H9 (cell line): ENCODE measurements around the gene C16orf89. TPM values are rescaled to one million over a fixed set of nuclear protein-coding genes. Genes with fewer than 3 reads are reported as not detected.
A peak's percentile ranks its signal among the peaks of the same experiment; 100 is the strongest.

Experiments
- DNase-seq: peaks from one replicate; pipeline ENCODE4 v3.0.0-alpha.2; 2017
- H2AFZ ChIP-seq: one replicate; pipeline ENCODE4 v1.6.1; 2013; ENCODE audit warnings: mild to moderate bottlenecking, low read length, control low read depth, moderate library complexity
- H2AK5ac ChIP-seq: 2 replicates; pipeline ENCODE4 v1.6.1; 2013; ENCODE audit warnings: low read length, control low read depth, mixed read lengths; ENCODE audit not compliant: insufficient read length
- H2BK120ac ChIP-seq: one replicate; pipeline ENCODE4 v1.6.1; 2013; ENCODE audit warnings: low read depth, mild to moderate bottlenecking, low read length, control low read depth, inconsistent platforms; ENCODE audit not compliant: poor library complexity, severe bottlenecking
- H2BK12ac ChIP-seq: 2 replicates; pipeline ENCODE4 v1.6.1; 2013; ENCODE audit warnings: low read length, control low read depth, mixed read lengths, low read depth; ENCODE audit not compliant: insufficient read length
- H2BK15ac ChIP-seq: 2 replicates; pipeline ENCODE4 v1.6.1; 2013; ENCODE audit warnings: low read depth, low read length, control low read depth
- H2BK20ac ChIP-seq: one replicate; pipeline ENCODE4 v1.6.1; 2013; ENCODE audit warnings: low read depth, mild to moderate bottlenecking, low read length, control low read depth, inconsistent platforms; ENCODE audit not compliant: poor library complexity, severe bottlenecking
- H2BK5ac ChIP-seq: 2 replicates; pipeline ENCODE4 v1.6.1; 2013; ENCODE audit warnings: low read length, control low read depth, mixed read lengths; ENCODE audit not compliant: insufficient read length
- H3K14ac ChIP-seq: 2 replicates; pipeline ENCODE4 v1.6.1; 2013; ENCODE audit warnings: low read length, control low read depth; ENCODE audit not compliant: insufficient read depth
- H3K18ac ChIP-seq: 2 replicates; pipeline ENCODE4 v1.6.1; 2013; ENCODE audit warnings: low read depth, mild to moderate bottlenecking, mixed read lengths, low read length, control low read depth; ENCODE audit not compliant: insufficient read length
- H3K23ac ChIP-seq: 2 replicates; pipeline ENCODE4 v1.6.1; 2013; ENCODE audit warnings: low read length, control low read depth, mixed read lengths, low read depth; ENCODE audit not compliant: insufficient read length
- H3K23me2 ChIP-seq: 2 replicates; pipeline ENCODE4 v1.6.1; 2013; ENCODE audit warnings: low read depth, mild to moderate bottlenecking, mixed read lengths, low read length, control low read depth; ENCODE audit not compliant: insufficient read length, poor library complexity, severe bottlenecking
- H3K27ac ChIP-seq: 2 replicates; pipeline ENCODE4 v1.5.1; 2013; ENCODE audit warnings: low read length, control low read depth, mixed read lengths, low read depth; ENCODE audit not compliant: insufficient read length
- H3K27me3 ChIP-seq: 2 replicates; pipeline ENCODE4 v1.6.1; 2013; ENCODE audit warnings: low read length, control low read depth, inconsistent platforms; ENCODE audit not compliant: insufficient read depth
- H3K4ac ChIP-seq: 2 replicates; pipeline ENCODE4 v1.6.1; 2013; ENCODE audit warnings: low read depth, mild to moderate bottlenecking, control low read depth, inconsistent platforms, low read length, moderate library complexity
- H3K4me1 ChIP-seq: 2 replicates; pipeline ENCODE4 v1.6.1; 2013; ENCODE audit warnings: low read length, control low read depth, inconsistent platforms; ENCODE audit not compliant: insufficient read depth
- H3K4me2 ChIP-seq: 2 replicates; pipeline ENCODE4 v1.6.1; 2013; ENCODE audit warnings: low read length, control low read depth, mixed read lengths; ENCODE audit not compliant: insufficient read length, insufficient read depth
- H3K56ac ChIP-seq: 2 replicates; pipeline ENCODE4 v1.6.1; 2013; ENCODE audit warnings: low read depth, mild to moderate bottlenecking, mixed read lengths, low read length, control low read depth; ENCODE audit not compliant: insufficient read length
- H3K79me1 ChIP-seq: 2 replicates; pipeline ENCODE4 v1.6.1; 2013; ENCODE audit warnings: low read depth, mild to moderate bottlenecking, moderate library complexity, low read length, control low read depth, inconsistent platforms; ENCODE audit not compliant: insufficient read depth, poor library complexity, severe bottlenecking
- H3K79me2 ChIP-seq: 2 replicates; pipeline ENCODE4 v1.6.1; 2013; ENCODE audit warnings: low read length, control low read depth, inconsistent platforms; ENCODE audit not compliant: insufficient read depth
- H3K9ac ChIP-seq: 2 replicates; pipeline ENCODE4 v1.6.1; 2013; ENCODE audit warnings: low read length, control low read depth, mixed read lengths; ENCODE audit not compliant: insufficient read length; ENCODE audit errors: extremely low read depth
- H3K9me3 ChIP-seq: one replicate; pipeline ENCODE4 v1.6.1; 2013; ENCODE audit warnings: low read depth, low read length, inconsistent platforms; ENCODE audit not compliant: control insufficient read depth
- H3T11ph ChIP-seq: one replicate; pipeline ENCODE4 v1.6.1; 2013; ENCODE audit warnings: mild to moderate bottlenecking, low read length, control low read depth, inconsistent platforms
- H4K20me1 ChIP-seq: one replicate; pipeline ENCODE4 v1.6.1; 2013; ENCODE audit not compliant: control insufficient read depth, insufficient read length, insufficient read depth
- H4K5ac ChIP-seq: 2 replicates; pipeline ENCODE4 v1.6.1; 2013; ENCODE audit warnings: low read depth, mild to moderate bottlenecking, mixed read lengths, low read length, control low read depth; ENCODE audit not compliant: insufficient read length
- H4K8ac ChIP-seq: replicated peaks from 2 replicates; pipeline ENCODE4 v1.6.1; 2013; ENCODE audit warnings: low read length, control low read depth, mixed read lengths, low read depth; ENCODE audit not compliant: insufficient read length
- H4K91ac ChIP-seq: 2 replicates; pipeline ENCODE4 v1.6.1; 2013; ENCODE audit warnings: low read depth, mild to moderate bottlenecking, moderate library complexity, mixed read lengths, low read length, control low read depth; ENCODE audit not compliant: insufficient read length
- H3K27ac Mint-ChIP-seq, 3 experiments: 2 replicates in 2 of 3; 3 replicates in 1 of 3; pipeline ENCODE4 v1.8.0; 2020 to 2021; ENCODE audit warnings: mixed read lengths in 3 of 3, mild to moderate bottlenecking in 1 of 3, moderate library complexity in 1 of 3
- H3K27me3 Mint-ChIP-seq: 2 replicates; pipeline ENCODE4 v1.8.0; 2021; ENCODE audit warnings: low read depth, mild to moderate bottlenecking, moderate library complexity, mixed read lengths
- H3K36me3 Mint-ChIP-seq, 3 experiments: 2 replicates in 2 of 3; 3 replicates in 1 of 3; pipeline ENCODE4 v1.8.0; 2020 to 2021; ENCODE audit warnings: low read depth in 3 of 3, mixed read lengths in 3 of 3; ENCODE audit not compliant: insufficient read depth in 1 of 3
- H3K4me1 Mint-ChIP-seq, 2 experiments: 2 replicates each; pipeline ENCODE4 v1.8.0; 2020; ENCODE audit warnings: mixed read lengths in 2 of 2
- H3K4me3 Mint-ChIP-seq, 2 experiments: 2 replicates in 1 of 2; 3 replicates in 1 of 2; pipeline ENCODE4 v1.8.0; 2020 to 2021; ENCODE audit warnings: mild to moderate bottlenecking in 2 of 2, mixed read lengths in 2 of 2, moderate library complexity in 1 of 2
- H3K9me3 Mint-ChIP-seq, 2 experiments: 2 replicates in 1 of 2; 3 replicates in 1 of 2; pipeline ENCODE4 v1.8.0; 2020; ENCODE audit warnings: mild to moderate bottlenecking in 2 of 2, mixed read lengths in 2 of 2, moderate library complexity in 1 of 2
- WGBS: extraction: QIAGEN DNeasy Blood & Tissue Kit; methylation state at CpG from one replicate; pipeline ENCODE4 v1.1.7; 2013; ENCODE audit warnings: missing lambda C conversion rate, low lambda C conversion rate, mixed read lengths; ENCODE audit not compliant: insufficient read length; ENCODE audit errors: extremely low coverage; 5-methylcytosine and 5-hydroxymethylcytosine counted together
- total RNA-seq: library from RNA; stranded (reverse); gene quantifications from 2 replicates; pipeline ENCODE4 v1.2.1, GENCODE V29; 2021
- TF ChIP-seq, protein P1 (sequence below): fragments of 200-600 bp; sonication (generic); conservative IDR thresholded peaks from 3 replicates; pipeline ENCODE4 v1.8.0; 2021; ENCODE audit warnings: antibody characterized with exemption, mild to moderate bottlenecking

The C16orf89 gene
- total RNA-seq, 1 experiment from 2014 or later: 2.5 TPM

DNA sequence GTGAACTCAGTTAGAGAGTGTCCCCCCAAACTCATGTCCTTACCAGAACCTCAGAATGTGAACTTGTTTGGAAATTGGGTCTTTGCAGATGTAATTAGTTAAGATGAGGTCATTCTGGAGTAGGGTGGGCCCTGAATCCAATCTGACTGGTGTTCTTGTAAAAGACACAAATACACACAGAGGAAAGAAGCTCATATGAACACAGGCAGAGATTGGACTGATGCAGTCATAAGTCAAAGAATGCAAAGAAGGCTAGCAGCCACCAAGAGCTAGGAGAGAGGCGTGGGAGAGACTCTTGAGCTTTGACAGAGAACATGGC, 29.9 kb downstream of the C16orf89 start:
- H4K8ac ChIP-seq: no peak overlapping the region
- no peak overlapping the region for H2BK12ac ChIP-seq
- no peak overlapping the region for H2BK20ac ChIP-seq
- H3K27ac ChIP-seq: no peak overlapping the region
- no peak overlapping the region for H2AK5ac ChIP-seq
- WGBS: no CpG with 5 or more reads among the region's 1 CpG
- no peak overlapping the region for H4K91ac ChIP-seq
- no peak overlapping the region for H3K14ac ChIP-seq
- peaks cover 9% of the 10 kb centered on the region for H3K4me1 ChIP-seq
- no peak overlapping the region for H2BK15ac ChIP-seq
- H2BK5ac ChIP-seq: no peak overlapping the region
- no peaks in the 10 kb centered on the region for H3K79me1 ChIP-seq
- no peaks in the 10 kb centered on the region for H3K79me2 ChIP-seq
- H3K27ac Mint-ChIP-seq: 0 out of 7 replicates have a peak overlapping the region, but pooled peaks of 1 of the 3 experiments have one; percentile 16
- no peaks in the 10 kb centered on the region for H4K20me1 ChIP-seq
- H2BK120ac ChIP-seq: no peak overlapping the region
- H3T11ph ChIP-seq: no peak overlapping the region
- H3K23ac ChIP-seq: no peak overlapping the region
- no peak for DNase-seq
- H3K9me3 ChIP-seq: no peaks in the 10 kb centered on the region
- H3K27me3 ChIP-seq: no peaks in the 10 kb centered on the region
- H3K18ac ChIP-seq: no peak overlapping the region
- H3K56ac ChIP-seq: no peak overlapping the region
- peaks cover 9% of the 10 kb centered on the region for H3K27me3 Mint-ChIP-seq
- no peak overlapping the region for H3K4me2 ChIP-seq
- no peak overlapping the region for H4K5ac ChIP-seq
- peaks cover 5% of the 10 kb centered on the region for H3K23me2 ChIP-seq
- H3K4me3 Mint-ChIP-seq: no peak overlapping the region
- TF ChIP-seq, protein P1, sequence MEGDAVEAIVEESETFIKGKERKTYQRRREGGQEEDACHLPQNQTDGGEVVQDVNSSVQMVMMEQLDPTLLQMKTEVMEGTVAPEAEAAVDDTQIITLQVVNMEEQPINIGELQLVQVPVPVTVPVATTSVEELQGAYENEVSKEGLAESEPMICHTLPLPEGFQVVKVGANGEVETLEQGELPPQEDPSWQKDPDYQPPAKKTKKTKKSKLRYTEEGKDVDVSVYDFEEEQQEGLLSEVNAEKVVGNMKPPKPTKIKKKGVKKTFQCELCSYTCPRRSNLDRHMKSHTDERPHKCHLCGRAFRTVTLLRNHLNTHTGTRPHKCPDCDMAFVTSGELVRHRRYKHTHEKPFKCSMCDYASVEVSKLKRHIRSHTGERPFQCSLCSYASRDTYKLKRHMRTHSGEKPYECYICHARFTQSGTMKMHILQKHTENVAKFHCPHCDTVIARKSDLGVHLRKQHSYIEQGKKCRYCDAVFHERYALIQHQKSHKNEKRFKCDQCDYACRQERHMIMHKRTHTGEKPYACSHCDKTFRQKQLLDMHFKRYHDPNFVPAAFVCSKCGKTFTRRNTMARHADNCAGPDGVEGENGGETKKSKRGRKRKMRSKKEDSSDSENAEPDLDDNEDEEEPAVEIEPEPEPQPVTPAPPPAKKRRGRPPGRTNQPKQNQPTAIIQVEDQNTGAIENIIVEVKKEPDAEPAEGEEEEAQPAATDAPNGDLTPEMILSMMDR: no peak
- no peak overlapping the region for H3K9ac ChIP-seq
- H3K4ac ChIP-seq: no peak overlapping the region
- H3K36me3 Mint-ChIP-seq: no peaks in the 10 kb centered on the region; a peak in 1 of 7 replicates
- H3K4me1 Mint-ChIP-seq: peaks cover 21 to 31% of the 10 kb centered on the region in 2 experiments
- no peak overlapping the region for H2AFZ ChIP-seq
- no peaks in the 10 kb centered on the region for H3K9me3 Mint-ChIP-seq
